ENCODE measurements around the gene PRKCA.

DNA sequence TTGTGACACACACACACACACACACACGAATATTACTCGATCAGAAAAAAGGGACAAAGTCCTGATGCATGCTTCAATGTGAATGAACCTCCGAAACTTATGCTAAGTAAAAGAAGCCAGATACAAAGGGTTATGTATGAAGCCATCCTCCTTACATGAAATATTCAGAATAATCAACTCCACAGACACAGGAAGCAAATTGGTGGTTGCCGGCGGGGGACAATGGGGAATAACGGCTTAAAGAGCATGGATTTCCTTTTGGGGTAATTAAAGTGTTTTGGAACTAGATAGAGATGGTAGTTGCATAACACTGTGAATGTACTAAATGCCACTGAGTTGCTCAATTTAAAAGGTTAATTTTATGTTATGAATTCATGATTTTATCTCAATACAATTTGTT lies 524.4 kb downstream of the PRKCA start:
- no peak for TF ChIP-seq POLR2A (IDR thresholded peaks at IDR 0.05)
- TF ChIP-seq, protein P1, sequence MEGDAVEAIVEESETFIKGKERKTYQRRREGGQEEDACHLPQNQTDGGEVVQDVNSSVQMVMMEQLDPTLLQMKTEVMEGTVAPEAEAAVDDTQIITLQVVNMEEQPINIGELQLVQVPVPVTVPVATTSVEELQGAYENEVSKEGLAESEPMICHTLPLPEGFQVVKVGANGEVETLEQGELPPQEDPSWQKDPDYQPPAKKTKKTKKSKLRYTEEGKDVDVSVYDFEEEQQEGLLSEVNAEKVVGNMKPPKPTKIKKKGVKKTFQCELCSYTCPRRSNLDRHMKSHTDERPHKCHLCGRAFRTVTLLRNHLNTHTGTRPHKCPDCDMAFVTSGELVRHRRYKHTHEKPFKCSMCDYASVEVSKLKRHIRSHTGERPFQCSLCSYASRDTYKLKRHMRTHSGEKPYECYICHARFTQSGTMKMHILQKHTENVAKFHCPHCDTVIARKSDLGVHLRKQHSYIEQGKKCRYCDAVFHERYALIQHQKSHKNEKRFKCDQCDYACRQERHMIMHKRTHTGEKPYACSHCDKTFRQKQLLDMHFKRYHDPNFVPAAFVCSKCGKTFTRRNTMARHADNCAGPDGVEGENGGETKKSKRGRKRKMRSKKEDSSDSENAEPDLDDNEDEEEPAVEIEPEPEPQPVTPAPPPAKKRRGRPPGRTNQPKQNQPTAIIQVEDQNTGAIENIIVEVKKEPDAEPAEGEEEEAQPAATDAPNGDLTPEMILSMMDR (IDR thresholded peaks at IDR 0.05), result no peak
- TF ChIP-seq EP300 (IDR thresholded peaks at IDR 0.05), result no peak
